OCI-LY7 (cell line): ENCODE data around the gene CCNC. TPM values are rescaled to one million over a fixed set of nuclear protein-coding genes. Genes with fewer than 3 reads are reported as not detected.
A peak's percentile ranks its signal among the peaks of the same experiment; 100 is the strongest.

Experiments
- BruUV-seq: library from RNA; stranded (reverse); fragments of 400-500 nt; replicated peaks from 2 replicates; lab custom pipeline; 2021; lab: Mats Ljungman, UMichigan
- CTCF ChIA-PET: fragments of 300-600 bp; sonication (Branson Sonifier 250); formaldehyde crosslinking; loops from one replicate; lab custom pipeline; 2022; ENCODE audit warnings: antibody characterized with exemption; ENCODE audit not compliant: unreplicated experiment; lab: Charles Lee
- POLR2A ChIA-PET: fragments of 300-600 bp; sonication (Branson Sonifier 250); formaldehyde crosslinking; loops from one replicate; lab custom pipeline; 2022; ENCODE audit warnings: antibody characterized with exemption; lab: Charles Lee
- DNase-seq: peaks from one replicate; pipeline ENCODE4 v3.0.0-alpha.2; 2015; ENCODE audit warnings: low spot score
- H2AFZ ChIP-seq: fragments of 200-600 bp; sonication (generic), shearing (Covaris generic); 2 replicates; pipeline ENCODE4 v1.6.1; 2014; ENCODE audit warnings: mild to moderate bottlenecking, antibody characterized with exemption, low read length, moderate library complexity
- H3K27ac ChIP-seq: fragments of 200-600 bp; sonication (generic); 2 replicates; pipeline ENCODE4 v1.5.1; 2014; ENCODE audit warnings: mixed run types, low read depth, mild to moderate bottlenecking, moderate library complexity, low read length, inconsistent platforms; ENCODE audit not compliant: poor library complexity, severe bottlenecking
- H3K36me3 ChIP-seq: fragments of 200-600 bp; sonication (generic); 2 replicates; pipeline ENCODE4 v1.6.1; 2014; ENCODE audit warnings: mild to moderate bottlenecking, antibody characterized with exemption, low read length, moderate library complexity, mixed read lengths; ENCODE audit not compliant: insufficient read depth
- H3K4me1 ChIP-seq: fragments of 200-600 bp; sonication (generic); 2 replicates; pipeline ENCODE4 v1.5.1; 2014; ENCODE audit warnings: mild to moderate bottlenecking, low read length; ENCODE audit not compliant: insufficient read depth, poor library complexity, severe bottlenecking
- H3K4me2 ChIP-seq: fragments of 200-600 bp; sonication (generic); 2 replicates; pipeline ENCODE4 v1.6.1; 2014; ENCODE audit warnings: mild to moderate bottlenecking, low read length
- H3K4me3 ChIP-seq: fragments of 200-600 bp; sonication (generic); 2 replicates; pipeline ENCODE4 v1.5.1; 2014; ENCODE audit warnings: mild to moderate bottlenecking, low read depth, low read length; ENCODE audit not compliant: poor library complexity, severe bottlenecking
- H3K79me2 ChIP-seq: fragments of 200-600 bp; sonication (generic); 2 replicates; pipeline ENCODE4 v1.6.1; 2016; ENCODE audit warnings: low read depth, mild to moderate bottlenecking, low read length, moderate library complexity, mixed read lengths; ENCODE audit not compliant: insufficient read depth
- H3K9me2 ChIP-seq: fragments of 200-600 bp; sonication (generic); 2 replicates; pipeline ENCODE4 v1.6.1; 2016; ENCODE audit warnings: mild to moderate bottlenecking, low read length, mixed read lengths; ENCODE audit not compliant: insufficient read depth
- H3K9me3 ChIP-seq: fragments of 200-600 bp; sonication (generic); 2 replicates; pipeline ENCODE4 v1.6.1; 2014; ENCODE audit warnings: mild to moderate bottlenecking, mixed run types, low read length, mixed read lengths
- H4K20me1 ChIP-seq: fragments of 200-600 bp; sonication (generic); 2 replicates; pipeline ENCODE4 v1.6.1; 2014; ENCODE audit warnings: mild to moderate bottlenecking, antibody characterized with exemption, low read length, moderate library complexity, mixed read lengths; ENCODE audit not compliant: insufficient read depth
- CTCF ChIP-seq: fragments of 200-600 bp; sonication (generic); conservative IDR thresholded peaks from 2 replicates; pipeline ENCODE4 v1.5.1; 2014; ENCODE audit warnings: mild to moderate bottlenecking, antibody characterized with exemption, low read length, moderate library complexity, mixed read lengths
- EZH2phosphoT487 ChIP-seq: fragments of 200-600 bp; sonication (generic); IDR thresholded peaks from 2 replicates; pipeline ENCODE4 v1.6.1; 2018; ENCODE audit warnings: low read depth, borderline replicate concordance, mild to moderate bottlenecking, mixed run types, antibody characterized with exemption, low read length, moderate library complexity, mixed read lengths
- intact Hi-C: fragments of 100-400 bp; cut with micrococcal nuclease; formaldehyde crosslinking; loops from one replicate; pipeline ENCODE4 v1.10.0; 2022; ENCODE audit not compliant: unreplicated experiment
- total RNA-seq, 2 experiments: library from RNA; depleted of rRNA in 1 of 2; stranded (reverse); fragments of >200 nt in 1 of 2; shearing (Covaris generic) in 1 of 2; gene quantifications; 2 replicates each; pipeline ENCODE4 v1.2.3, GENCODE V29; 2014 to 2022

The CCNC gene
- total RNA-seq, 2 experiments from 2014 or later, result 58.4 to 91.9 TPM

GRCh38 chr6:99589290-99589672 is 20.8 kb upstream of the CCNC start:
- CTCF ChIA-PET, result no interaction called here
- no peaks in the 10 kb centered on the region for H3K9me3 ChIP-seq
- H4K20me1 ChIP-seq, result no peaks in the 10 kb centered on the region
- no peaks in the 10 kb centered on the region for H3K9me2 ChIP-seq
- H3K79me2 ChIP-seq, result no peaks in the 10 kb centered on the region
- no TSS peak for BruUV-seq
- POLR2A ChIA-PET, result interaction anchor here (1.2 kb wide), 1 partner anchor 12 kb away, joined by 3 read pairs; no protein-coding TSS in a partner anchor
- no peak overlapping the region; the same call in 1 of the 2 replicates for H3K4me2 ChIP-seq
- no peak overlapping the region for H3K27ac ChIP-seq
- H2AFZ ChIP-seq, result no peak overlapping the region
- intact Hi-C loops, result no loop called here
- H3K36me3 ChIP-seq, result no peaks in the 10 kb centered on the region
- H3K4me1 ChIP-seq, result no peaks in the 10 kb centered on the region
- TF ChIP-seq CTCF, result no peak
- TF ChIP-seq EZH2phosphoT487, result no peak
- no peak overlapping the region for H3K4me3 ChIP-seq
- DNase-seq, result no peak

- H4K20me1 ChIP-seq, result no peaks in the 10 kb centered on the region
- no peak overlapping the region for H2AFZ ChIP-seq
- no peak for TF ChIP-seq EZH2phosphoT487
- TF ChIP-seq CTCF, result no peak
- DNase-seq, result no peak
- no peak overlapping the region for H3K4me3 ChIP-seq
- no peaks in the 10 kb centered on the region for H3K9me2 ChIP-seq
- H3K79me2 ChIP-seq, result no peaks in the 10 kb centered on the region
- H3K4me2 ChIP-seq, result peak overlapping the region; percentile 15; the same call in 1 of the 2 replicates
- CTCF ChIA-PET, result no interaction called here
- intact Hi-C loops, result no loop called here
- H3K9me3 ChIP-seq, result no peaks in the 10 kb centered on the region
- H3K27ac ChIP-seq, result no peak overlapping the region
- H3K36me3 ChIP-seq, result no peaks in the 10 kb centered on the region
- POLR2A ChIA-PET, result interaction anchor here (1.2 kb wide), 1 partner anchor 11 kb away, joined by 3 read pairs; no protein-coding TSS in a partner anchor
- H3K4me1 ChIP-seq, result no peaks in the 10 kb centered on the region
- no TSS peak for BruUV-seq
Measured at GRCh38 chr6:99588618-99589289, 20.3 kb upstream of the CCNC start.

- TF ChIP-seq CTCF, result no peak
- TF ChIP-seq EZH2phosphoT487, result no peak
- Histone ChIP-seq H3K27ac (no peak overlapping the region), H3K9me2 (no peaks in the 10 kb centered on the region), H3K4me3 (no peak overlapping the region), H3K4me2 (no peak overlapping the region), H3K9me3 (no peaks in the 10 kb centered on the region), H3K36me3 (no peaks in the 10 kb centered on the region), H4K20me1 (no peaks in the 10 kb centered on the region), H2AFZ (no peak overlapping the region), H3K79me2 (no peaks in the 10 kb centered on the region), H3K4me1 (no peaks in the 10 kb centered on the region)
- intact Hi-C loops, result no loop called here
- BruUV-seq, result no TSS peak
- DNase-seq, result no peak
- CTCF ChIA-PET, result no interaction called here
- POLR2A ChIA-PET, result interaction anchor here (1.2 kb wide), 1 partner anchor 10 kb away, joined by 3 read pairs; no protein-coding TSS in a partner anchor
Measured at GRCh38 chr6:99587792-99588191, 19.3 kb upstream of the CCNC start.
